Dendritic cell treated with granulocyte-macrophage colony-stimulating factor and Interleukin-4, amounts not matched to agents 40 ng/mL and 50 ng/mL, for 4 days (primary cell): ENCODE data around the gene VSX1.
A peak's percentile ranks its signal among the peaks of the same experiment; 100 is the strongest.

Source experiments
- H3K27ac Mint-ChIP-seq: one replicate; pipeline ENCODE4 v1.8.0; 2022; ENCODE audit warnings: mild to moderate bottlenecking, mixed read lengths
- H3K27me3 Mint-ChIP-seq: one replicate; pipeline ENCODE4 v1.8.0; 2022; ENCODE audit warnings: mild to moderate bottlenecking, mixed read lengths
- H3K36me3 Mint-ChIP-seq: one replicate; pipeline ENCODE4 v1.8.0; 2022; ENCODE audit warnings: low read depth, mixed read lengths
- H3K4me1 Mint-ChIP-seq: one replicate; pipeline ENCODE4 v1.8.0; 2022; ENCODE audit warnings: low read depth, mixed read lengths
- H3K4me3 Mint-ChIP-seq: one replicate; pipeline ENCODE4 v1.8.0; 2022; ENCODE audit warnings: mild to moderate bottlenecking, moderate library complexity, mixed read lengths
- H3K9me3 Mint-ChIP-seq: one replicate; pipeline ENCODE4 v1.8.0; 2022; ENCODE audit warnings: mixed read lengths
- intact Hi-C: fragments of 100-400 bp; cut with micrococcal nuclease; formaldehyde crosslinking; loops from one replicate; pipeline ENCODE4 v1.15.0; 2022

The VSX1 gene

DNA sequence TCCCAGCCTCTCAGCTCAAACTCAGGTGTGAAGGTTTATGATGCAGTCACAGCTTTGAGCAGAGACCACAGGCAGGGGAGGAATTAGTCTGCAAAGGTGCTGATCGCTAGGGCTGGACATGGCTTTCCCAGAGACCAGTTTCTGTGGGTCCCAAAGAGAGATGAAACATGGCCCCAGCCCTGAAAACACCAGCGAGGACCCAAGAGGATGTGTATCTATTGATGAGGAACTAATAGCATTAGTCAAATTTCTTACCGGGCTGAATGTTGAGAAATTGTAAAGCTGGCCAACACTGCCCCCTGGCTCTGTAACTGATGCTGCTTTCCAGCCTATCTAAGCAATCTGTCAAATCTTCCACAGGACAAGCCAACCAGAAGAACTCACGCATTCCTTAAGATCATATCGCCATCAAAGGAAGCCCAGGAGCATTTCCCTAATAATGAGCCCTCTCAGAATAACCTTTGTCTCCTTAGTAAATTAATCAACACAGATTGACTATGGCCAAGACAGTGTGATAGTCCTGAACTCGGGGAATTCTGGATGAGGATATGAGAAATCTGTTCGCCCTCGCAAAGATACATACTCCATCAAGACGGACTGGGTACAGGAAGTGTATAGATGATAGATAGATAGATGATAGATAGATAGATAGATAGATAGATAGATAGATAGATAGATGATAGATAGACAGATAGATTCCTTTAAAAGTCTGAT is 16.2 kb downstream of the VSX1 start:
- intact Hi-C loops = loop anchor here (1.0 to 10.0 kb wide), 3 partner anchors 70 to 329 kb away; partner anchors contain the start of gene ABHD12
- Mint-ChIP-seq H3K4me3 (no peak overlapping the region), H3K36me3 (no peaks in the 10 kb centered on the region), H3K9me3 (no peaks in the 10 kb centered on the region), H3K27ac (no peak overlapping the region), H3K27me3 (peaks cover 40% of the 10 kb centered on the region), H3K4me1 (peaks cover 5% of the 10 kb centered on the region)

DNA sequence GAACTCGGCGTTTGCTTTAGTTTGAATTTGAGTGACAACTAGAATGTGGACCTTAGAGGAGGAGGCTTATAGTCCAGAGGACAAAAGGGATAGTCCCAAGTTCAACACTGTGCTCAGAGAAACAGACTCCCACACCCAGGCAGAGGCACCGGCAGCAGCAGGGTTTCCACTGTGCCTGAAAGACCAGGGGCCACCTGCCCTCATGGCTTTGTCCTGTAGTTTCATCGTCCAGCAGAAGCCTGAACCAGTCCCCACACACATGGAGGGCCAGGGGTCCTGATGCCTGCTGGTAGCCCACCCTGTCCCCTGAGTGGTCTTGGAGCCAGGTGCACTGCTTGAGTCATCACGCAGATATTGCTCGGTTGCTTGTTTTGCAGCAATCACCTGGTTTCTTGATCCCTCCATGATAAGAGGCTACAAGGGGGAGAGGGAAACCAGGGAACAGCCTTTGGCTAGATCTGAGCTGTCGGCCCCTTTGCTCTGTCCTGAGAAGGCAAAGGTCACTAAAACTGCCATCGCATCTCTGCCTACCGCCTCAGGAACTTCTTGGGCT is 16.8 kb downstream of the VSX1 start:
- H3K4me1 Mint-ChIP-seq = peaks cover 5% of the 10 kb centered on the region
- H3K4me3 Mint-ChIP-seq = no peak overlapping the region
- H3K9me3 Mint-ChIP-seq = no peaks in the 10 kb centered on the region
- H3K27ac Mint-ChIP-seq = no peak overlapping the region
- H3K27me3 Mint-ChIP-seq = peaks cover 43% of the 10 kb centered on the region
- intact Hi-C loops = loop anchor here (1.0 to 10.0 kb wide), 3 partner anchors 70 to 330 kb away; partner anchors contain the start of gene ABHD12
- no peaks in the 10 kb centered on the region for H3K36me3 Mint-ChIP-seq

DNA sequence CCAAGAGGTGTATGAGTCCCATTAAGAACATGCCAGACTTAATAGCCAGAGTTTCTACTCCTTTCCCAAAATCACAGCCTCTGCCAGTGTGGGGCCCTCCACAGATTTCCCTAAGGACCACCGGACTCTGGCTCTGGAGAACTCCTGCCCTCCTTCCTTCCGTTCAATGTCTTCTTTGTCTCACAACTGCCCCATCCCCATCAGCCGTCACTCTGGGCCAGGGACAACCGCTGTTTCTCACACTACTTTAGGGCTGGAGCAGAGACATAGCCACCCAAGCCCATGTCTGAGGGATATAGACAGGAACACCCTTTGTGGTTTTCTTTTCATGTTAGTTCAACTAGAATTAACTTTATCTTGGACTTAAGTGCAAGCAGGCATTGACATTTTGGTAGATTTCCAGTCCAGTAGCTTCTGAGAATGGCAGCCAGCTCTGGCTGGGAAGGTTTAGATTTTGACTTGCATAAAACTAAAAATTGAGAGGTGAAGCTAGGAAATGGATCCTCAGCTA is 17.3 kb downstream of the VSX1 start:
- H3K27me3 Mint-ChIP-seq = peaks cover 40% of the 10 kb centered on the region
- intact Hi-C loops = loop anchor here (1.0 to 10.0 kb wide), 3 partner anchors 69 to 330 kb away; partner anchors contain the start of gene ABHD12
- H3K9me3 Mint-ChIP-seq = no peaks in the 10 kb centered on the region
- H3K4me3 Mint-ChIP-seq = no peak overlapping the region
- no peak overlapping the region for H3K27ac Mint-ChIP-seq
- H3K36me3 Mint-ChIP-seq = no peaks in the 10 kb centered on the region
- peaks cover 5% of the 10 kb centered on the region for H3K4me1 Mint-ChIP-seq

DNA sequence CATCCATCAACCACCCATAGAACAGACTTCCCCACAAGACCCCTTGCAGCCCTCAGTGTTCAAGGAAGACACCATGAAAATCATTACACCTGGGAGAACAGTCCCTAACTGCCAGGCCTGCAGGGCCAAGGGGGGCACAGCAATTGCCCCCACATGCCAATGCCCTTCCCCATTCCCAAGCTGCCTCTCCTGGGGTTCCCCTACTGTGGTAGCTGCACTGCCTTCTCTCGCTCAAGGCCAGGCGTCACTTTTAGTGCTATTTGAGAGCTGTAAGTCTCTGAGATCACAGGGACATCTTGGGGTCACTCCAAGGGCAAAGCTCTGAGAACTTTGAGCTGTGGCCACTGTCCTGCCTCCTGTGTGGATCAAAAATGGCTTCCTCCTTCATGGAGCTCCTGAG is 18.0 kb downstream of the VSX1 start:
- intact Hi-C loops = loop anchor here (10.0 kb wide), 1 partner anchor 331 kb away; the partner anchor contains the start of gene ABHD12
- Mint-ChIP-seq H3K36me3 (no peaks in the 10 kb centered on the region), H3K4me1 (peaks cover 5% of the 10 kb centered on the region), H3K4me3 (no peak overlapping the region), H3K27ac (no peak overlapping the region), H3K9me3 (no peaks in the 10 kb centered on the region), H3K27me3 (peaks cover 36% of the 10 kb centered on the region)

DNA sequence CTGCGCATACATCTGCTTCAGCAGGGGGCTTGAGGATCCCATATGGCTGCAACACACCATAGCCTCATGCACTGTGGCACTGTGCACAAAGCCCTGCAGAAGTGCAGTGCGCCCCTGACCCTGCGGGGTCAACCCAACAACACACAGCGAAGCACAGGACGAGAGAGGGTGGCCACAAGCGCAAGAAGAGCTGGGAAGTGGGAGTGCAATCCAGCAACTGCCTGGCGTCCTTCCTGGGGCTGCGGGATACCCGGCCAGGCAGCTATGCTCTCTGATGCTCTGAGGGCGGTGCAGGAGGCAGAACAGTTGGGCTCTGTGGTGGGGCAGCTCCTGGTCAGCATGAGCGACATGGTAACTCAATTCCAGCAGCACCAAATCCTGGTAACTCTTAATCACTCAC is 18.4 kb downstream of the VSX1 start:
- H3K4me3 Mint-ChIP-seq = no peak overlapping the region
- H3K4me1 Mint-ChIP-seq = peaks cover 5% of the 10 kb centered on the region
- intact Hi-C loops = loop anchor here (10.0 kb wide), 1 partner anchor 331 kb away; the partner anchor contains the start of gene ABHD12
- no peak overlapping the region for H3K27ac Mint-ChIP-seq
- peaks cover 34% of the 10 kb centered on the region for H3K27me3 Mint-ChIP-seq
- H3K36me3 Mint-ChIP-seq = no peaks in the 10 kb centered on the region
- H3K9me3 Mint-ChIP-seq = no peaks in the 10 kb centered on the region

DNA sequence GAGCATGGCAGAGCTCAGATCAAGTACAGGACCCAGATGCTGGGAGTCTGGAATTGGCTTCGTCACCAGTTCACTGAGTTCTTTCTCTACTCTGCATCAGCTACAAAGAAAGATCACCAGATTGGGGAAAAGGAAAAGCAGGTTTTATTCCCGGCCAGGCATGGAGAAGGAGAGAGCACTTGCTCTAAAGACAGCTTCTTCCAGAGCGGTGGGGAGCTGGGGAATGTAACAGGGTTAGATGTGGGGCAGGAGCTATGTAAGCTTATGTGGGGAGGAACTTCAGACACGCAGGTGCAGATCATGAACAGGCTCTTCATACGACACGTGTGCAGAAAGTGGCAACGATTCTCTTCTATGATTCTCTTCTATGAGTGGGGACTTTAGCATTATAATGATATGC is 19.1 kb downstream of the VSX1 start:
- peaks cover 31% of the 10 kb centered on the region for H3K27me3 Mint-ChIP-seq
- H3K36me3 Mint-ChIP-seq = no peaks in the 10 kb centered on the region
- H3K4me3 Mint-ChIP-seq = no peak overlapping the region
- H3K4me1 Mint-ChIP-seq = peaks cover 5% of the 10 kb centered on the region
- no peak overlapping the region for H3K27ac Mint-ChIP-seq
- no peaks in the 10 kb centered on the region for H3K9me3 Mint-ChIP-seq
- intact Hi-C loops = loop anchor here (10.0 kb wide), 1 partner anchor 332 kb away; the partner anchor contains the start of gene ABHD12

DNA sequence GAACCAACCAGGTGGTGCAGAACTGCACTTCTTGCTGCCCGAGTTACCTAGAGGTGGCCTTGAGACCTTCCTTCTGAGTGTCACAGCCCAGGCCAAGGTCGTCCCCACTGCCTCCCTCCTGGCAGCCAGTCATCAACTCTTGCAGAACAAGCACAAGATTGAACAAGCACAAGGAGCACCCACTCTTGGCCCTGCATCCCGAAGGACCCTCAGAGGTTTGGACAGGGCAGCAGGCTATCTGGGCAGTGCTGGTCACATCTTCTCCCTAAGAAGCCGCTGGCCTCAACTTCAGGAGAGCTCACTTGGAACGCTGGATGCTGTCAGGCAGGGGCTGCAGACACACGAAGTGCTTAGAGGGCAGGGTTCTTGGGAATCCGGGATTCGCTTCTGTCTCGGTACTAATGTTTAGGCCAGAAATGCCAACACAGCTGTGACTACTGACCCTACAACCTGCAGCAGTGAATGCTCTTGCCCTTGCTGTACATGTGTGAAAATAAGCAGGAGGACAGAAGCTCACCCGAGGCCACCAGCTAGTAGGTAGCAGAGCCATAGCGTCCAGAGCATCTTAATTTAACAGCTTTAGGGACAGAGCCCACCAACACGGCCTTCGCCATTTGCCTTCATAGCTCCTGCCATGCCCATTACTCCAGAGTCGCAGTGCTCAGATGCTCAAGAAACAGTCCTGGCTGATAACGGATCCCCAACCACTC is 20.0 kb downstream of the VSX1 start:
- H3K27me3 Mint-ChIP-seq = peaks cover 31% of the 10 kb centered on the region
- no peaks in the 10 kb centered on the region for H3K36me3 Mint-ChIP-seq
- no peak overlapping the region for H3K4me3 Mint-ChIP-seq
- no peak overlapping the region for H3K27ac Mint-ChIP-seq
- peaks cover 5% of the 10 kb centered on the region for H3K4me1 Mint-ChIP-seq
- H3K9me3 Mint-ChIP-seq = no peaks in the 10 kb centered on the region
- intact Hi-C loops = loop anchor here (10.0 kb wide), 1 partner anchor 333 kb away; the partner anchor contains the start of gene ABHD12

DNA sequence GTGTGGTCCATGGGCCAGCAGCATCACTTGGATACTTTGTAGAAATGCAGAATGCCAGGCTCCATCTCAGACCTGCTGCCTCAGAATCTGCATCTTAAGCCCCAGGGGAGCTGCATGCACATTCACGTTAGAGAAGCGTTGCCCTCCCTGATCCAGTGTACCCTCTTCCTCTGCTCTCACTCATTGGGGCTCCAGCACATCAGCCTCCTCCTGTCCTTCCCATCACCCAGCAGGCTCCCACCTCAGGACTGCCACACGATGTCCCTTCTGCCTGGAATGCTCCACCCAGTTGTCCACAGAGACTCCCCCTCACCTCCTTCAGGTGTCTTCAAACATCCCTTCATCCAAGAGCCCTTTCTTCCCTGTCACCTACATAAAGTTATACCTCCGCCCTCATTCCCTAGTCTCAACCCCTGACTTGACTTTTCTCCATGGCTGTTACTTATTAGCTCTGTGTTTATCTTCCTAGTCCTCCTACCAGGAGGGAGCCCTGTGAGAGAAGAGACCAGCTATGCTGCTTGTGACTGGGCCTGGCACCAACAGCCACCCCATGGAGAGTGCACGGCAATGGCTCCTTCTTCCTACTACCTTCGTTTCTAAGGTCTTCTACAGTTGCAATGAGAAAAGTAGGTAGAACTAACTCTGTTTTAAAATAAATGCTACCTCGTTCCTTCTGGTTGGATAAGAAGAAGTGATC is 20.7 kb downstream of the VSX1 start:
- Mint-ChIP-seq H3K9me3 (no peaks in the 10 kb centered on the region), H3K4me3 (no peak overlapping the region), H3K27me3 (peaks cover 30% of the 10 kb centered on the region), H3K27ac (no peak overlapping the region), H3K4me1 (peaks cover 9% of the 10 kb centered on the region), H3K36me3 (no peaks in the 10 kb centered on the region)
- intact Hi-C loops = loop anchor here (10.0 kb wide), 1 partner anchor 334 kb away; the partner anchor contains the start of gene ABHD12

DNA sequence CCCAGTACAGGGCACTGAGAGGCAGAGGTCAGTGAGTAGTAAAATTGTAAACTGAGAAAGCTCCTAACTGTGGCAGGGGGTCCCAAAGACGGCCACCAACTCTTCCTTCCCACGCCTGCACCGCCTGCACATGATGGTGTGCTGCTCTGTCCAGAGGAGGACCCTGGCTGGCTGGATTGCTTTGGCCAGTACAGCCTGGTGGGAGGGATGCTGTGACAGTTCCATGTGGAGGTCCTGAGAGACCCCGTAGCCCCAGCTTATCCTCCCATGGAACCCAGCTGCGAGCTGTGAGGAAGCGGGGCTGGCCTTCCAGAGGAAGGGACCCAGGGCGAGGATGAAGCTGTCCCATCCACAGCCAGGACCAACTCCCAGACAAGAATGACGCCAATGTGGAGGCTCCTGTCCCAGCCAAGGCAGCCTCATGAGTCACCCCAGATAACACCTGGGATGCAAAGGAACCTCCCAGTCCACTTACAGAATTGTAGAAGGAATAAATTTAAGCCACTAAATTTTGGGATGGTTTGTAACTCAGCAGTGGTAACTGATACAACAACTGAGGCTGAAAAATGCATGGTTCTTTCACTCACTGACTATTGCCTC is 22.0 kb downstream of the VSX1 start:
- no peaks in the 10 kb centered on the region for H3K36me3 Mint-ChIP-seq
- H3K4me1 Mint-ChIP-seq = peaks cover 19% of the 10 kb centered on the region
- H3K4me3 Mint-ChIP-seq = no peak overlapping the region
- peaks cover 25% of the 10 kb centered on the region for H3K27me3 Mint-ChIP-seq
- H3K27ac Mint-ChIP-seq = no peak overlapping the region
- no peaks in the 10 kb centered on the region for H3K9me3 Mint-ChIP-seq
- intact Hi-C loops = loop anchor here (10.0 kb wide), 2 partner anchors 335 to 635 kb away; partner anchors contain the start of genes ABHD12 and ZNF337

DNA sequence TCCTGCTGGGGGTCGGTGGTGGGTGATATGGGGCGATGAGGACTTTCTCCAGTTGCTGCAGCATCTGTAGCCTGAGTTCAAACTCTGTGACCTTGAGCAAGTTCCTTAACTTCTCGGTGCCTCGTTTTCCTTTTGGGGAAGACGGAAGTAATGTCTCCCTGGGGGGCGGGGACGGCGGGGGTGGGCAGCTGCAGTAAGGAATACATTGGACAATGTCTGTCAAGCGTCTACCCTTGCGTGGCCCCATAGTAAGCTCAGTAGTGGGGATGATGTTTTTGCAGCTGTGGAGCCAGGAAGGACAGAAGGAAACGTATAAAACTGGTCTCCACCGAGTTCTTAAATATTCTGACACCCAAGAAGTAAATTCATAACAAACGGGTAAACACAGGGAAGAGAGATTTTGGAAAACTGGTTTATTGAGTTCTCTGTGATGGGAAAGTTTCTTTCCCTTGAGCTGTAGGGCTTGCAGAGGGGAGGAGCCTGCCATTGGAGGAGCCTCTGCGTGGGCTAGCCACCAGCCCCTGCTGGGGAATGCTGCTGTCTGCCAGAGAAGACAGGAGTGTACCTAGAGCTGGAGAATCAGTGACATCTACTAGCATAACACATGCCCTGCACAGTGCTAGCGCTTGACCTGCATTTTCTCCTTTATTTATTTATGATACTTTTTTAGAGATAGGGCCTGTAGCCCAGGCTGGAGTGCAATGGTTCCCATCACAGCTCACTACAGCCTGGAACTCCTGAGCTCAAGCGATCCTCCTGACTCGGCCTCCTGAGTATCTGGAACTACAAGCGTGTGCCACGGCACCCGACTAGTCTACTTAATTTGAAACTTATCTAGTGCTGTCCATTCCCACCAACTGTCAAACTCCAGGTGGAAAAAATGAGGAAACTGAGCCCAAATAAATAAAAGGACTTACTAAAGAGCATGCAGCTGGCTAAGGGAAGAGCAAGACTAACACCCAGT is 22.8 kb downstream of the VSX1 start:
- intact Hi-C loops = loop anchor here (10.0 kb wide), 1 partner anchor 636 kb away; the partner anchor contains the start of gene ZNF337
- Mint-ChIP-seq H3K4me3 (peak overlapping the region; percentile 80), H3K4me1 (peaks cover 28% of the 10 kb centered on the region), H3K36me3 (no peaks in the 10 kb centered on the region), H3K9me3 (no peaks in the 10 kb centered on the region), H3K27ac (peak overlapping the region; percentile 84), H3K27me3 (peaks cover 23% of the 10 kb centered on the region)

DNA sequence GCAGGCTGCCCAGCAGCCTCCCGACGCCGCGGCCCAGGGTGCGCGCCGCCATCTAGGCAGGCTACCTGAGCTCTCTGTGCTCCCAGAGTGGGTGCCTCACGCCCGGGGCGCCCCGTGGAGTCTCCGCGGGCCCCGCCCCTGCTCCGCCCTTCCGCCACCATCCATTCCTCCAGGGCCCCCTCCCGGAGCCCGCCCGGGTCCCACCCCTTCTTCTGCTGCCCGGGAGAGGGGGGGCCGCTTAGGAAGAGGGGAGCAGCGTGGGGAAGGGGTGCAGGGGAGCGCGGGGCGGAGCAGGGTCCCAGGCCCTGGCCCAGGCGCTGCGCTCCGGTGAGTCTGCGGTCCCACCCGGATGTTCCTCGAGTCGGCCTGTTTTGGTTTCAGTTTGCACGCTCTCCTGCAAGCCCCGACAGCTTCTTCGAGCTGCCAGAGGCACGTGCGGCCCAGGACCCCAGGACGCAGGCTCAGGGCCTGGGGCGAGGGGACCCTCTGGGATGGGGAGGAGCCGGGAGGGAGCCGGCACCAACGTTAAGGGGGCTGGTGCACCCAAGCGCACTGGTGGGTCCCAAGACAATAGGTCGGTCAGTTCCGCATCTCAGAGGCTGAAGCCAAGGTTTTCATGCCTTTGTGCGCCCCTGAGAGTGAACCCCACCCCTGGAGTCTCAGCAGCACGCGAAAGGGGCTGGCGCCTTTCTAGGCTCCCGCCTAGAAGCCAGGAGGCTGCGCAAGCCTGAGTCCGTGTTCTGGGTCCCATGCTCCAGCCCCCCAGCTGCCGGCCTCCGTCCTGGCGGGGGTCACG is 23.7 kb downstream of the VSX1 start, which contains the start of gene ACSS1:
Gene ACSS1 (minus strand): TSS at position 89 of the 796 bp plus-strand sequence. CDS start 37 bp downstream, at position 52.
- no peaks in the 10 kb centered on the region for H3K9me3 Mint-ChIP-seq
- peak within 1 kb of the TSS; percentile 84 for H3K27ac Mint-ChIP-seq
- H3K36me3 Mint-ChIP-seq = no peaks in the 10 kb centered on the region
- H3K27me3 Mint-ChIP-seq = peaks cover 19% of the 10 kb centered on the region
- peaks cover 36% of the 10 kb centered on the region for H3K4me1 Mint-ChIP-seq
- intact Hi-C loops = loop anchor here (10.0 kb wide), 1 partner anchor 637 kb away; the partner anchor contains the start of gene ZNF337
- H3K4me3 Mint-ChIP-seq = peak within 1 kb of the TSS; percentile 80
